Astrocyte (in vitro differentiated cells and primary cell): ENCODE data around the gene IGFALS.

ENCODE experiments used
- EZH2 ChIP-seq: IDR thresholded peaks from 2 replicates; pipeline ENCODE4 v1.6.1; 2012; ENCODE audit warnings: mild to moderate bottlenecking, low read length, inconsistent platforms; ENCODE audit not compliant: insufficient read depth
- TF ChIP-seq, protein P1 (sequence below): IDR thresholded peaks from 2 replicates; pipeline ENCODE4 v1.5.1; 2011; ENCODE audit warnings: low read depth, mild to moderate bottlenecking, inconsistent platforms, low read length, moderate library complexity; ENCODE audit not compliant: insufficient read depth

GRCh38 chr16:1794908-1795666 is 1.6 kb upstream of the IGFALS start:
- TF ChIP-seq, protein P1, sequence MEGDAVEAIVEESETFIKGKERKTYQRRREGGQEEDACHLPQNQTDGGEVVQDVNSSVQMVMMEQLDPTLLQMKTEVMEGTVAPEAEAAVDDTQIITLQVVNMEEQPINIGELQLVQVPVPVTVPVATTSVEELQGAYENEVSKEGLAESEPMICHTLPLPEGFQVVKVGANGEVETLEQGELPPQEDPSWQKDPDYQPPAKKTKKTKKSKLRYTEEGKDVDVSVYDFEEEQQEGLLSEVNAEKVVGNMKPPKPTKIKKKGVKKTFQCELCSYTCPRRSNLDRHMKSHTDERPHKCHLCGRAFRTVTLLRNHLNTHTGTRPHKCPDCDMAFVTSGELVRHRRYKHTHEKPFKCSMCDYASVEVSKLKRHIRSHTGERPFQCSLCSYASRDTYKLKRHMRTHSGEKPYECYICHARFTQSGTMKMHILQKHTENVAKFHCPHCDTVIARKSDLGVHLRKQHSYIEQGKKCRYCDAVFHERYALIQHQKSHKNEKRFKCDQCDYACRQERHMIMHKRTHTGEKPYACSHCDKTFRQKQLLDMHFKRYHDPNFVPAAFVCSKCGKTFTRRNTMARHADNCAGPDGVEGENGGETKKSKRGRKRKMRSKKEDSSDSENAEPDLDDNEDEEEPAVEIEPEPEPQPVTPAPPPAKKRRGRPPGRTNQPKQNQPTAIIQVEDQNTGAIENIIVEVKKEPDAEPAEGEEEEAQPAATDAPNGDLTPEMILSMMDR: no peak
- no peak for TF ChIP-seq EZH2
